Activated CD8-positive, alpha-beta memory T cell treated with anti-CD3 and anti-CD28 coated beads, Interleukin-2, amount 50 U/mL, for 4 hours (primary cell): ENCODE results near the gene RAB27A.
A peak's percentile ranks its signal among the peaks of the same experiment; 100 is the strongest.

Source experiments
- DNase-seq: peaks from one replicate; pipeline ENCODE4 v3.0.0-alpha.2; 2020

The RAB27A gene

DNA sequence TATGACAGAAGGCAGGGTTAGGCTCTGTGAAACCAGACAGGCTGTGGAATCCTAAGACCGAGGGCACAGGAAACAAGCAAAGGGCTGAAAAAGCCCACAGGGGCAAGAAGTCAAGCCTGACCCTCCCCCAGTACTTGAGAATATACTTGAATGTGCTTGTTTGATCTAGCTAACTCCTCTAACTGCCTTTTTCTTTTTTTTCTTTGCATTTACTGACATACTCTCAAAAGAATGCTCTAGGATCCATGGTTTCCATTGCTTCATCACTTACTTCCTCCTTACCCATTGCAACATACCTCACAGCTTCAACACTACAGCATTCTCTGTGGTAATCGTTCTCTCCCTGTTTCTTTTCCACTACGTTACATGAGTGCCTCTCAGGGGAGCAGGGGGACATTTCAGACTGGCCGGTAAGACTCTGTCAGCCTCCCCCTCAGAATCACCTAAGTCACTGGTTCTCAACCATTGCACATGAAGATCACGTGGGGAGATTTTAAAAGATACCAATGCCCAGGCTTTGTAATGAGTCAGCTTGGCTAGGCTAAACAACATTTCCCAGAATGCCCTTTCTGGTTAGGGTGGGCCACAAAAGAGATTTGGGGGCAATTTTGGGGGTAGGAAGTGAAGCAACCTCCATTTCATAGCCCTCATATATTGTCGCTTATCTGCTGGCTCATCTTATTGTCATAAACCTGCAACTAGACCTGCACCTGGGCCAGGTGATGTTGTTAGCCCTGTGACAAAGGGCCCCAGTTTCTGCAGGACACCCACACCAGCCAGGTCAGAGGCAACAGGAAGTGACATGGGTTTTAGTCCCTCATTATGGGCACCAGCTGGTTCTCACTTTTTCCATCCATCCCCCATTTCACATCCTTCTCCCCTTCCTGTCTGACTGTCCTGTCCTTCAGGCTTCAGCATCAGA lies 68.3 kb downstream of the RAB27A start:
- peak; percentile 22 for DNase-seq

DNA sequence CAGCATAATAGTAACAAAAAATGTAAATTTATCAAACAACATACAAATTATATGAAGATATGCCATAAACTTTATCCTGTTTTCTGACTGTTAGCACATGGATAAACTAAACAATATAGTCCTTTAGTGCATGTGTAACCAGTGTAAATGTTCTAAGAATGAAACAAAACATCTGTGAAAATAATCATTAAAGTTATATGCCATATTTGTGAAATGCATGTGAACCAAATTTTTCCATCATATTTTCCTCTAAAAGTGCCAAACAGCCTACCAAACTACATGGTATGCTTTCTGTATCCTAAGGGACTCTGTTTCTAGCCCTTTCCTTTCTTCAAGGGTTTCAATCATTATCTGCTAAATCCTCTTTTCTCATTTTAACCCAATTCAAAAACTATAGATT lies 69.0 kb downstream of the RAB27A start:
- DNase-seq = no peak

DNA sequence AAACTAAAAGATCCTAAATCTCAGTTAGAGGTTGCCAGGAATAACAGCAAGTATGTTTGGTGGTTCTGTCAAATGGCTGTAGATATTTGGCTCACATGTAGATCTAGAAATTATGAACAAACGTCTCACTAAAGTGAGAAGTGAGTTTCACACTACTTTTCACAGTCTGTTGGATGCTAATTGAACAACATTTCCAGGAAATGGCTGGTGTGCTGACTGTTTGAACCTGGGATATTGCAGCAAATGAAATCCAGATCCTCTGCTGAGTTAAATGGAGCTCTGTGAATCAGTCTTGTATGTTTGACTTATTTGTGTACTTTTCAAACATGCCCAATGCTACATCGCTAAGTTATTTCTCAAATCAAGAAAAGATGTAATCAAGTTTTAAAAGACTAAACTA lies 71.6 kb downstream of the RAB27A start:
- DNase-seq = no peak

DNA sequence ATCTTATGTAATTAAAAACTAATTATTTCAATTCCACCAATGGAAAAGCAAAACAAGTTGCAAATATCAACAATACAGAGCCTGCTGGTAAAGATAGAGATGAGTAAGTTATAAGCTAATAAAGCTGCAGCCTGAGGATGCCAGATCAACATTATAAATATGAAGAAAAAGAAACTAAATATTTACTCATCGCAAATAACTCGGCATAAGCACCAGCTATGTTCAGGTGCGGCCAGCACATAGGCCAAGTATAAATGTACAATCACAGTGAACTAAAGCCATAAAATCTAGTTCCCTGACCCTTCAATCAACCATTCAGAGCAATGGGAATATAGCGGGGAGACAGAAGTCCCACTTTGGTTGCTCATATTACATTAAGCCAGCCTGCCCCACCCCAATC lies 85.1 kb downstream of the RAB27A start:
- DNase-seq = no peak

DNA sequence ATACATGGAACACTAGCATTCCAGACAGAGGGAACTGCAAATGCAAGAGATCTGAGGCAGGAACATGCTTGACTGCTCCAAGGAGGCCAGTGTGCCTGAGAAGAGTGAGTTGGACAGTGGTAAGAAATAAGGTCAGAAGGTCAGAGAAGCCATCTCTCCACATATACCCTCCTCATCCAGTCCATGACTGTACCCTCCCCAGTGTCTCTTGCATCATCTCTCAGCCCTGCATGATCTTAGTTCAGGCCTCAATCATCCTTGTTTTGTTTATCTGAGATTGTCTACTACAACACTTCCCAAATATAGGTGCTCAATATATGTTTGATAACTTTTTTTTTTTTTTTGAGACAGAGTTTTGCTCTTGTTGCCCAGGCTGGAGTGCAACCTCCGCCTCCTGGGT lies 87.4 kb downstream of the RAB27A start:
- DNase-seq = no peak

DNA sequence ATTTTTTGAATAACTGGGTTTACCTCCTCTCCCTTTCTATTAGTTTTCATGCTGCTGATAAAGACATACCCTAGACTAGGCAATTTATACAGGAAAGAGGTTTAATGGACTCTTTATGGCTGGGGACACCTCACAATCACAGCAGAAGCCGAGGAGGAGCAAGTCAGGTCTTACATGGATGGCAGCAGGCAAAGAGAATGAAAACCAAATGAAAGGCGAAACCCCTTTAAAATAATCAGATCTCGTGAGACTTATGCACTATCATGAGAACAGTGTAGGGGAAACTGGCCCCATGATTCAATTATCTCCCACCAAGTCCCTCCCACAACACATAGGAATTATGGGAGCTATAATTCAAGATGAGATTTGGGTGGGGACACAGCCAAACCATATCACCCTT lies 90.9 kb downstream of the RAB27A start:
- DNase-seq = no peak

DNA sequence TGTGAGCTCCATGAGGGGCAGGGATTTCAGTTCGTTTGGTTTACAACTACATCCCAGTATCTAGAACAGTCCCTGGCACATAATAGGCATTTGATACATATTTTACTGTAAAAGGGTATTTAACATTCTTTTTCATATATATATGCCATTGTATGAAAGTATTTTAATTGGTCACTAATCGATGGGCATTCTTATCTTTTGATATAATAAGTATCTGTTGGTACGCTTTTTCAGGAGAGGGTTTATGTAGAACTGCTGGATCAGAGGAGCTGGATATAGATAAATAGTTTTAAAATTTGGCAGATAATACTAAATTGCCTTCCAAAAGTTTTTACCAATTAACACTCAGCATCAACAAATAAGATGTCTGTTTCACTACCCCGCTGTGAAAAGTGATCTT lies 91.9 kb downstream of the RAB27A start:
- DNase-seq = no peak

DNA sequence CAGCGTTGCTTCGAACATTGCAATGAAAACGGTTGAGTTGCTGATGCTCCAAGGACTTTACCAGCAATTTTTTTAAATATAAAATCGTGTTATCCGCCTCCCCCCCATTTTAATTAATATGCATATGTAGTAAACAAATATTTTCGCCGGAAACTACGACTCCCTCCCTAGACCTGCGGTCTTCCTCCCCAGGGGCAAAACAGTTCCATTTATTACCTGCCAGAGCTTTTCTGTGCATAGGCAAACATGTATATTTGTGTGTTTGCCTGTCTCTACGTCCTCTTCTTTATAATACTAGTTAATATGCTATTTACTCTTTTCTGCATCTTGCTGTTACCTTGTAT lies 92.3 kb downstream of the RAB27A start:
- DNase-seq = no peak

DNA sequence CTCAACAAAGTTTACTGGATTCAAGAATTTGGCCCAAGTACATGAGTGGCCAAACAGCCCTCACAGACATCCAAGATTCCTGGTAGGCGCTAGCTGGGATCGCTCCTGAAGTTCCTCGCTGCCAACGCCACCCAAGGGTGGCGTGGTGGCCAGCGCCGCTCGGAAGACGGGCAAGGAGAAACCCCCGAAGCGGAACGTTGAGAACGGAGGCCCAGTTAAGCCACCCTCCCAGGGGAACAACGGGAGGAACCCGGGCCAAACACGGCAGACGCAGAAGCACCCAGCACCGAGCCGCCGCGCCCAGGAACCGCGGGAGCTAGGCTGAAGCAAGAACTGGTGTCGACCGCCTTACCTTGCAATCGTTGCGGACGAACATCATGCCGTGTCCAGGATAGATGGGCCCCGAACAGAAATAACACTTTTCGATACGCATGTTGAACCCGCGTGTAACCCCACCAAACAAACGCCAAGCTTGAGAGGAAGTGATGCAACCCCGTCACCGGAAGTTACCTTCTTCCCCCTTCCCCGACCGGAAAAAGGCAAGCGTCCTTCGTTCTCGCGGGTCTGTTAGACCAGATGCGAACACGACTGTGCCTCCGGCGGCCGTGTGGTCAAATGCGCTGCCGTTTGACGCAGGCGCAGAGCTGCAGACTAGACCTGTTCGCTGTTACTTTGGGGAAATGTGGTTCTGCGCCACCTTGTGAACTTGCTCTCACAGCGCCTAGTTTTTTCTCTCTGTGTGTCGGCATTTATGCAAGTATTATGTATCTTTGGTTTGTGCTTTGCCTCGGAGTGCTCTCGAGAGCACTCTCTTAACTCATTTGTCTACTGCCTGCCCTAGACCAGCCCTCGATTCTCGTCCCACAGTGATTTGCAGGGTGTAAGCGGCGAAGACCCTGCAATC lies 92.9 kb downstream of the RAB27A start, which contains the start of gene RSL24D1:
TSS of gene RSL24D1 (minus strand) at position 484 of the 904 bp plus-strand sequence. CDS start at position 433, 51 bp downstream.
- DNase-seq = peak; percentile 94

DNA sequence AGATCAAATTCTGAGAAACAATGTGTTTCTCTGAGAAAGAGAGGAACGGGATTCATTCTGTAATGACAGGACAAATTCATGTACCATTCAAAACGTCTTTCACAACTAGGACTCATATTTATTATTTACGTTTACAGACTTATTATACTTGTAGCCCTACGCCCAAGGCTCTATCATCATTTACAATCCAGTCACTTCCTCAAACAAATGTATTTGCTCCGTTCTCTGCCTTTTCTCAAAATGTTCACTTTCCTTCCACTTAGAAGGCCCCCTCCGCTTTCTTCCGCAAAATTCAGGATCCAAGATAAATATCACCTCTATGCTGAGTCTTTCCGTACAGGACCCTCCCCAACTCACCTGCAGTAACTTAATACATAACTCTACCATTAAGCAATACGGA lies 93.6 kb downstream of the RAB27A start:
- no peak for DNase-seq

DNA sequence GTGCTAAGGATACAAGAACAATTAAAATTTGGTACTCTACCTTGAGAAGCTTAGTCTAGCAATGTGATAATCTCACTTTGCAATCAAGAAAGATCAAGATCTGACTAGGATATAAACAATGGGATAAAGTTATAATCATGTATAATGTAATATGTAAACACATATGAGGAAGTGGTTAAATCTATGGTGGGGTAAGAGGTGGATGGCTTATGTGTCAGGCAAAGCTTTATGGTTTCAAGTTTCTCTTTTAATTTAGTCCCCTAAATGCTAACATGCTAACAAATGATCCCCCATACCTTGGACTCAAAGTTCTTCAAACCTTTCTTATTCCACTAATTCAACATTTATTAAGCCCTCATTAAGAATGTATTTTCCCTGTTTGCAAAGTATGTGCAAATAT lies 95.4 kb downstream of the RAB27A start:
- DNase-seq = no peak

DNA sequence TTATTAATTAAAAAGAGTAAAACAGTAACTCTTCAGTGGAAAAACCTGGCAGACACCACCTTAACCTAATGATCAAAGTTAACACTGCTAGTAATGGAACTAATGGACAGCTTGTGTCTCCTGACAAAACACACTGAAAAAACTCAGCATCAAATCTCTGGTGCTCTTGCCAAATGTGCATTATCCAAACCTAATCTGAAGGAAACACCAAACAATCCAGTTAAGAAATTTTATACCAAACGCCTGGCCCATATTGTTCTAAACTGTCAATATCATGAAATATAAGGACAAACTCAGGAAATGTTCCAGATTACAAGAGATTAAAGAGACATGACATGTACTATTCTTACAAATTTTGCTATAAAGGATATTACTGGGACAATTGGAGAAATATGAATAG lies 103.3 kb downstream of the RAB27A start:
- no peak for DNase-seq

DNA sequence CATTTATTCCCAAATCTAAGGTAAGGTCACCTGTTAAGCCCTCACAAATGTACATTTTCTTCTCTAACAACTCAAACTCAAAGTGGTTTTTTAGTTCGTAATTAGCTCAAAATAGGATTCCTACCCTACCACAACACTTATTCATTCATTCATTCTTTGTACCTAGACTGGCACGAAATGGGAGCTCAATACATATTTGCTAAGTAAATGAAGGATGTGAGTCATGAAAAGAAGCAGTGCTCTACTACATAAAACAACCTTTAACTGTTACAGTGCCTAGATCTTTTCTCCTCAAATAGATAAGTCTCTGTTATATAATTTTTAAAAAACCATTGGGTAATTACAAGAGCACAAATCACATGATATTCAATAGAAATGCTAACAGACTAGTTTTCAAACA lies 105.9 kb downstream of the RAB27A start:
- DNase-seq = no peak

DNA sequence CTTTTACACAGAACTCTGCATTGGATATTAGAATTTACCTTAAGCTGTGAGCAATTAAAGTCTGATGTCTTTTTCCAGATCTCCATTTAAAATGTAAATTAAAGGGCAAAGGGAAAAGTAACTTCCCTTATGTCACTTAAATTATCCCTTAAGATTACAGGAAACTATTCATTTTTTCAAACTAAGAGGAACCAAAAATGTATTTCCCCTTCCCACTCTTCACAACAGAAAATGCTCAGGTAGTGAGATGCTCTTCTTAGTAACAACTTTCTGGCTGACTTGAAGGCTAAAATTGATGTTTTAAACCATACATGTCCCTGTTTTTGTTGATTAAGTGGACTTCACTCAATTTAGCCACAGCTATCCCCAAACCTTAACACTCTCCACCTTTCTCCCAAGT lies 110.5 kb downstream of the RAB27A start:
- no peak for DNase-seq

DNA sequence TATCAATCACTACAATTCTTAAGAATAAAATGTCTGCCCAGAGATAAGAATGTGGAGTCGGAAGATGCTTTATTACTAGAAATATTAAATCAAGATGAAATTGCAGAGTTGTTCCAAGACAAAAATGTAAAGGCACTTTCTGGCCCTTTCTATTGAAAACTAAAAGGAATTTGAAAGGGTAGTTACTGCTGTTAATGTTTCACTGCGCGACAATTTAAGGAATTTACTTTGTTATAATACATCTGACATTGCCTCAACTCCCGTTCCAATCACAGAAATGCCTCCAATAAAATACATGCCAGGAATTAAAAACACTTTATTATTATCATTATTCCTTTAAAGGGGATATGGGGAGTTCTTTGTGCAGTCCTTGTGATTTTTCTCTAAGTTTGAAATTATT lies 119.3 kb downstream of the RAB27A start:
- DNase-seq = no peak

DNA sequence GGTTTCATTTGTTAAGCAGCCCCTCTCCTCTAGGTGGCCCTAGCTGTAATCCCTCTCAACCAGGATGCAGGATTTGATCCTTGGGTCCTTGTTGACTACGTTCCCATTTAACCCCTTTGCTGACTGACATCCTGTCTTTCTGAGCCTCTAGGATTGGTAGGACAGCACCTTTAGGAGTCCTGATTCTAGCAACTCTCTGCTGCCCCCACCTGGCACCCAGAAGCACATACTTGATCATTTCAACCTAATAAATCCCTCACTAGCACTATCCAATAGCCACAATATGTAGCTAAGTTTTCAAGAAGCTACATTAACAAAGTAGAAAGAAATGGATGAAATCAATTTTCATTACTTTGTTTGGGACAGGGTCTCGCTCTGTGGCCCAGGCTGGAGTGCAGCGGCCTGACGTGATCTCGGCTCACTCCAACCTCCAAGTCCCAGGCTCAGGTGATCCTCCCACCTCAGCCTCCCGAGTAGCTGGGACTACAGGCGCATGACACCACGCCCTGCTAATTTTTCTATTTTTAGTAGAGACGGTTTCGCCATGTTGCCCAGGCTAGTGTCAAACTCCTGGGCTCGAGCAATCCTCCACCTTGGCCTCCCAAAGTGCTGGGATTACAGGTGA lies 121.2 kb downstream of the RAB27A start:
- peak; percentile 53 for DNase-seq

DNA sequence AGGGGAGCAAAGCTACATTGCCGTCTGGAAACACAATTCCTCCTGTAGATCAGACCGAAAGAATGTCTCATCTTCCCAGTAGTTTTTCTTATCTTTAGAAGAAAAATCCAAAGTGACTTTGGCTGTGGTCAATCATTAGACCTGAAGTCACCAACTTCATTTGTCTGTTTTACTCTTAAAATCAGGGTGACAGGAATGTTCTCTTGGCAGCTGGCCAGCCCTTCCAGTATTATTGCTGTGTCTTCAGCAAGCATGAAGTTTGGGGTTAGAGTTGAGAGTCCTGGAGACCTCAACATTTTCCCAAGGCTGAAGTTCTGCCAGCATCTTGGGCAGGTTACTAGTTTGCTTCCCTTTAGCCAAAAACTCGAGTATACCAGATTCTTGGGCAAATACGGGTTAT lies 125.3 kb downstream of the RAB27A start:
- no peak for DNase-seq
